Measurements from ENCODE around the gene LRMDA. TPM values are rescaled to one million over a fixed set of nuclear protein-coding genes. Genes with fewer than 3 reads are reported as not detected.

The LRMDA gene
- total RNA-seq, 2 experiments from 2014 or later: not detected

DNA sequence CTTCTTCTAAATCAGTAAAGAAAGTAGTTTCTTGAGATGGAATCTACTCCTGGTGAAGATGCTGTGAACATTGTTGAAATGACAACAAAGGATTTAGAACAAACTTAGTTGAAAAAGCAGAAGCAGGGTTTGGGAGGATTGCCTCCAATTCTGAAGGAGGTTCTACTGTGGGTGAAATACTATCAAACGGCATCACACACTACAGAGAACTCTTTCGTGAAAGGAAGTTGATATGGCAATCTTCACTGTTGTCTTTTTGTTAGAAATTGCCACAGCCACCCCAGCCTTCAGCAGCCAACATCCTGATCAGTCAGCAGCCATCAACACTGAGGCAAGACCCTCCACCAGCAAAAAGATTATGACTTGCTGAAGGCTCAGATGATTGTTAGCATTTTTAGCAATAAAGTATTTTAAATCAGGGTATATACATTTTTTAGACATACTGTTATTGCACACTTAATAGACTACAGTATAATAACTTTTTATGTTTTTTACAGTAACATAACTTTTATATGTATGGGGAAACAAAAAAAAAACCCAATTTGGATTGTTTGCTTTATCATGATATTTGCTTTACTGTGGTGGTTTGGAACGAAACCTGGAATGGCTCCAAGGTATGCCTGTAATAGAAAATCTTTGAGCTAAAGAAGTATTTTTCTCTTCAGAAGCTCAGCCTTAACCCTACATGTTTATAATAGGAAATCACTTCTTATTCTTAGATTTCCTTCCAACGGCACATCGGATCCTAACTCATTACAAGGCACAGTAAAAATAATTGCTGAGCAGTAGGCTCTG, 257.3 kb downstream of the LRMDA start:
- no peaks in the 10 kb centered on the region for H3K79me2 ChIP-seq (ENCODE audit: insufficient read depth, low read depth, low read length)

DNA sequence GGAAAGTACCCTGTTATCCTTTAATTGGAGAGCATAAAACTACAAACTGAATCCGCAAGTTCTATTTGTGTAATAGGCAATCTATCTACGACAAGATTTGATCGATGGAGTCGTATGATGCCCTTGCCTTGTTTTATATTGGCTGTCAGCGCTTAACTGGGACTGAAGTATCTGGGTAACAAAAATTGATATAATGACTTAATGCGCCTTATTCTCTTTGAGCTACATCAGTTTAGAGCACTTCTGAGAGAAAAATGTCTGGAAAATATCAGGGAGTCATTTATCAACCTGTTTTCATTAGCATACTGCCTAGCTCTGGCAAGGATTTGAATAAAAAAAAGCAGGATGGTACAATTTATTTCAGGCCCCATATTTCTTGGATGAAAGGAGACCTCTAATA, 262.1 kb downstream of the LRMDA start:
- no peak overlapping the region for H3K27ac ChIP-seq (ENCODE audit: low read depth, low read length, poor library complexity, severe bottlenecking)
- intact Hi-C loops (cut with micrococcal nuclease; ENCODE audit: unreplicated experiment): no loop called here
- H3K4me1 ChIP-seq (ENCODE audit: insufficient read depth, low read length, poor library complexity, severe bottlenecking): no peaks in the 10 kb centered on the region
- no peaks in the 10 kb centered on the region for H3K36me3 ChIP-seq (ENCODE audit: insufficient read depth, low read length)
- no peak overlapping the region for H3K4me2 ChIP-seq (ENCODE audit: low read length)
- no peaks in the 10 kb centered on the region for H3K9me2 ChIP-seq (ENCODE audit: insufficient read depth, low read length)
- no peaks in the 10 kb centered on the region for H3K9me3 ChIP-seq (ENCODE audit: low read length)
- CTCF ChIA-PET (ENCODE audit: unreplicated experiment): no interaction called here
- H4K20me1 ChIP-seq (ENCODE audit: insufficient read depth, low read length): no peaks in the 10 kb centered on the region
- no peak overlapping the region for H3K4me3 ChIP-seq (ENCODE audit: low read depth, low read length, poor library complexity, severe bottlenecking)
- POLR2A ChIA-PET: interaction anchor here (0.5 to 0.6 kb wide), 3 partner anchors 59 to 886 kb away, joined by 3 read pairs; no protein-coding TSS in a partner anchor
- no peaks in the 10 kb centered on the region for H3K79me2 ChIP-seq (ENCODE audit: insufficient read depth, low read depth, low read length)
- BruUV-seq (replicated peaks): no TSS peak
- TF ChIP-seq, protein P1, sequence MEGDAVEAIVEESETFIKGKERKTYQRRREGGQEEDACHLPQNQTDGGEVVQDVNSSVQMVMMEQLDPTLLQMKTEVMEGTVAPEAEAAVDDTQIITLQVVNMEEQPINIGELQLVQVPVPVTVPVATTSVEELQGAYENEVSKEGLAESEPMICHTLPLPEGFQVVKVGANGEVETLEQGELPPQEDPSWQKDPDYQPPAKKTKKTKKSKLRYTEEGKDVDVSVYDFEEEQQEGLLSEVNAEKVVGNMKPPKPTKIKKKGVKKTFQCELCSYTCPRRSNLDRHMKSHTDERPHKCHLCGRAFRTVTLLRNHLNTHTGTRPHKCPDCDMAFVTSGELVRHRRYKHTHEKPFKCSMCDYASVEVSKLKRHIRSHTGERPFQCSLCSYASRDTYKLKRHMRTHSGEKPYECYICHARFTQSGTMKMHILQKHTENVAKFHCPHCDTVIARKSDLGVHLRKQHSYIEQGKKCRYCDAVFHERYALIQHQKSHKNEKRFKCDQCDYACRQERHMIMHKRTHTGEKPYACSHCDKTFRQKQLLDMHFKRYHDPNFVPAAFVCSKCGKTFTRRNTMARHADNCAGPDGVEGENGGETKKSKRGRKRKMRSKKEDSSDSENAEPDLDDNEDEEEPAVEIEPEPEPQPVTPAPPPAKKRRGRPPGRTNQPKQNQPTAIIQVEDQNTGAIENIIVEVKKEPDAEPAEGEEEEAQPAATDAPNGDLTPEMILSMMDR (conservative IDR thresholded peaks at IDR 0.05; ENCODE audit: low read length): no peak
- TF ChIP-seq EZH2phosphoT487 (IDR thresholded peaks at IDR 0.05; ENCODE audit: borderline replicate concordance, low read depth, low read length): no peak
- H2AFZ ChIP-seq (ENCODE audit: low read length): no peak overlapping the region
- DNase-seq (ENCODE audit: low spot score): no peak

More for the DNA sequence above, 257.3 kb downstream of the LRMDA start:
- CTCF ChIA-PET (ENCODE audit: unreplicated experiment): no interaction called here
- H4K20me1 ChIP-seq (ENCODE audit: insufficient read depth, low read length): no peaks in the 10 kb centered on the region
- H3K9me2 ChIP-seq (ENCODE audit: insufficient read depth, low read length): no peaks in the 10 kb centered on the region
- H3K4me1 ChIP-seq (ENCODE audit: insufficient read depth, low read length, poor library complexity, severe bottlenecking): no peaks in the 10 kb centered on the region
- no peak overlapping the region for H3K27ac ChIP-seq (ENCODE audit: low read depth, low read length, poor library complexity, severe bottlenecking)
- H2AFZ ChIP-seq (ENCODE audit: low read length): no peak overlapping the region
- intact Hi-C loops (cut with micrococcal nuclease; ENCODE audit: unreplicated experiment): no loop called here
- BruUV-seq (replicated peaks): no TSS peak
- H3K36me3 ChIP-seq (ENCODE audit: insufficient read depth, low read length): no peaks in the 10 kb centered on the region
- TF ChIP-seq EZH2phosphoT487 (IDR thresholded peaks at IDR 0.05; ENCODE audit: borderline replicate concordance, low read depth, low read length): no peak
- TF ChIP-seq, protein P1 (conservative IDR thresholded peaks at IDR 0.05; ENCODE audit: low read length): no peak
- no peak overlapping the region for H3K4me3 ChIP-seq (ENCODE audit: low read depth, low read length, poor library complexity, severe bottlenecking)
- DNase-seq (ENCODE audit: low spot score): no peak
- no peak overlapping the region for H3K4me2 ChIP-seq (ENCODE audit: low read length)
- POLR2A ChIA-PET: no interaction called here
- no peaks in the 10 kb centered on the region for H3K9me3 ChIP-seq (ENCODE audit: low read length)

DNA sequence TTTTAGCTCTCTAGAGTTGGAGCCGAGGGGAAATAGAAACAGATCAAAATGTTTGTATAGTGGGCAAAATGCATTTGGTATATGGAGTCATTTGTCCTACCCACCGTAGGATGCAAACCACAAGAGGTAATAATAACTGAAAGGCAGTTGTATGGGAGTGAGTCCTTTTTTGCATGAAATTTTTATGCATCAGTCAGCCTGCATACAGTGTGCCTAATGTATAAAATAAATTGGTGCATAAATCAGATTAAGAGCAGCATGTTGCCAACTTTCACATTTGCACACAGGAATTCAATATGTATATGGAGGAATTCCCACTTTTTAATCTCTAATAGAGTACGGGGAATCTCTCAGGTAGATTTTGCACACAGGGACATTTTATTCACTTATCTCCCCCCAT, 262.8 kb downstream of the LRMDA start:
- H3K9me3 ChIP-seq (ENCODE audit: low read length): no peaks in the 10 kb centered on the region
- CTCF ChIA-PET (ENCODE audit: unreplicated experiment): no interaction called here
- H4K20me1 ChIP-seq (ENCODE audit: insufficient read depth, low read length): no peaks in the 10 kb centered on the region
- TF ChIP-seq EZH2phosphoT487 (IDR thresholded peaks at IDR 0.05; ENCODE audit: borderline replicate concordance, low read depth, low read length): no peak
- TF ChIP-seq, protein P1 (conservative IDR thresholded peaks at IDR 0.05; ENCODE audit: low read length): no peak
- H3K79me2 ChIP-seq (ENCODE audit: insufficient read depth, low read depth, low read length): no peaks in the 10 kb centered on the region
- no TSS peak for BruUV-seq (replicated peaks)
- no peak overlapping the region for H2AFZ ChIP-seq (ENCODE audit: low read length)
- no peak overlapping the region for H3K4me2 ChIP-seq (ENCODE audit: low read length)
- no peaks in the 10 kb centered on the region for H3K4me1 ChIP-seq (ENCODE audit: insufficient read depth, low read length, poor library complexity, severe bottlenecking)
- intact Hi-C loops (cut with micrococcal nuclease; ENCODE audit: unreplicated experiment): no loop called here
- no peaks in the 10 kb centered on the region for H3K36me3 ChIP-seq (ENCODE audit: insufficient read depth, low read length)
- DNase-seq (ENCODE audit: low spot score): no peak
- no peak overlapping the region for H3K4me3 ChIP-seq (ENCODE audit: low read depth, low read length, poor library complexity, severe bottlenecking)
- no peak overlapping the region for H3K27ac ChIP-seq (ENCODE audit: low read depth, low read length, poor library complexity, severe bottlenecking)
- POLR2A ChIA-PET: no interaction called here
- no peaks in the 10 kb centered on the region for H3K9me2 ChIP-seq (ENCODE audit: insufficient read depth, low read length)

Data from OCI-LY7 (cell line).